Activated CD8-positive, alpha-beta memory T cell treated with anti-CD3 and anti-CD28 coated beads for 48 hours (primary cell): ENCODE results near the gene ADD2.

Source experiments
- DNase-seq, 3 experiments: peaks; one replicate each; pipeline ENCODE4 v3.0.0-alpha.2; 2020; ENCODE audit warnings: low read depth in 2 of 3, low spot score in 2 of 3

The ADD2 gene

DNA sequence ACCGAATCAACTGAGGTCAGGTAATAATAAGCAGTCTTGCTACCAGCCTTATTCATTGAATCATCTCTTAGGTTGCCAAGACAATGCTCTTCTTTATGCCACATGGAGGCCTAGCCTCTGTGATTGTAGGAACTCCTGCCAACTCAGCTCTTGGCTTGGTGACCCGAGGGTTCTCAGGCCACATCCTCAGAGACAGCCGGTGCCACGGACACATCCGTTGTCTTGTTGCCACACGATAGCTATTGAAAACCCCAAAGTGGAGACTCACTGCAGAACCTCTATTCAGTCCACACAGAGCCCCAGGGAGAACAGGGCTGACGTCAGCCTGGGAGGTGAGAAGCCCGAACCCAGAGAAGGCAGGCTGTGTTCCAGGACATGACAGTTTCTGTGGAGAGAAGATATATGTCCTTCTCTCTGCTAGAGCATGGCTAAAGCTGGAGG lies 160.9 kb downstream of the ADD2 start:
- DNase-seq: no peak
